Fibroblast of peridontal ligament (primary cell): ENCODE results near the gene MLC1.

Source experiments
- DNase-seq: peaks from one replicate; pipeline ENCODE4 v3.0.0-alpha.2; 2010; ENCODE audit errors: extremely low read depth

MLC1 gene

DNA sequence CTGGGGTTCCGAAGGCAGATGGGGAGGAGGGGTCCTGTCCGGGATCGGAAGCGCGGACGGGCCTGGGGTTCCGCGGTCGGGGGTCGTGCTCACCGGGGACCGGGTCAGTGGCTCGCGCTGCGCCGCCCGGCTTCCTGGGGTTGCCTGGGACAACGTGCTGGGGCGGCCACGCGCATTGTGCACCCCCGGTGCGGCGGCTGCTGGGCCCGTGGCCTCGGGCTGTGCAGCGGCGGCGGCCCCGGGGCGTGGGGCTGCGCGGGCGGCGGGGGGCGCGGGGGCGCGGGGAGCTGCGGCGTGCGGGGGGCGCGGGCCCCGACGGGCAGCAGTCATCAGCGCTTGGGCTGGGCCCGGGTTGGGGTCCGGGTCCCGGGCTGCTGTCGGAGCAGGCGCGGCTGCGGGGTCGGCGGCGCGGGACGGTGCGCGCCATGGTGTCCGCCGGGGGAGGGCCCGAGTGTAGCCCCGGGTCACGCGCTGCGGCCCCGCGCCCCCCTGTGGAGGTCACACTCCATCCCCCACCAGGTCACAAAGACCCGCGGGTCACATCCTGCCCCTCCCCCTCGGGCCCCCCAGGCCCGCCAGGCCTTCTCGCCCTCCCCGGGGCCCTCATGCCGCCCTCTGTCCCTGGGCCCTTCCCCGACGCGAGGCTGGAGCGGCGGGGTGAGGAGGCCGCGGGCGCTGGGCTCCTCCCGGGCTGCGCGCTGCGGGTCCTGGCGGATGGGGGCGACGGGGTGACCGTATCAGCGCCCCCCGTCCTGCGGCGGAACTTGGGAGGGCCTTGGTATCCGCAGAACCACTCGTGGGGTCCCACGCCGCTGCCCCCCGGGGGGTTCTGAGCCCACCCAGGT lies 26.9 kb downstream of the MLC1 start, which contains the start of gene TTLL8:
Gene TTLL8, minus strand, starts transcription at position 238 of the 845 bp plus-strand sequence.
- no peak for DNase-seq

- DNase-seq, result no peak
Measured at GRCh38 chr22:50057278-50058060, 27.8 kb downstream of the MLC1 start.

- DNase-seq, result no peak
Measured at GRCh38 chr22:50056214-50056972, 28.8 kb downstream of the MLC1 start.

- DNase-seq, result no peak
Measured at GRCh38 chr22:50053861-50054260, 31.4 kb downstream of the MLC1 start.

- DNase-seq, result no peak
Measured at GRCh38 chr22:50051930-50052329, 33.3 kb downstream of the MLC1 start.

GRCh38 chr22:50049299-50050195 lies 35.7 kb downstream of the MLC1 start:
- DNase-seq, result no peak

DNA sequence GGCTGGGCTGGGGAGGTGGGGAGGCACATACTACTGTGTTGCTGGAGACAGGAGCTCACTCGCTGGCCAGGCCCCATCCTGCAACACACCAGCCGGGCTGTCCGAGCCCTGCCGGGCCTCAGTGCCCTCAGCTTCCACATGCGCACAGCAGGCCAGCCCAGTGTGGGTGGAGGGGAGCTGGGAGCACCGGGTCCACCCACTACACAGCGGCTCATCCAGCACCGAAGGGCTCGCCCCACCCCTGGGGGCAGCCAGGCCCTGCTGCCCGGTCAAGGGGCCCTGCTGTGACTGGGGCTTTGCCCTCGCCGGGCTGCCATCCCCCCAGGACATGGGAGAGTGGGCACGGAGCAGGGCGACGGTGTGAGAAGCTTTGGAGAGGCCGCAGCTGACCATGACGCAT lies 36.4 kb downstream of the MLC1 start:
- no peak for DNase-seq

GRCh38 chr22:50048061-50048765 lies 37.0 kb downstream of the MLC1 start:
- no peak for DNase-seq

- no peak for DNase-seq
Measured at GRCh38 chr22:50047346-50047745, 37.9 kb downstream of the MLC1 start.

DNA sequence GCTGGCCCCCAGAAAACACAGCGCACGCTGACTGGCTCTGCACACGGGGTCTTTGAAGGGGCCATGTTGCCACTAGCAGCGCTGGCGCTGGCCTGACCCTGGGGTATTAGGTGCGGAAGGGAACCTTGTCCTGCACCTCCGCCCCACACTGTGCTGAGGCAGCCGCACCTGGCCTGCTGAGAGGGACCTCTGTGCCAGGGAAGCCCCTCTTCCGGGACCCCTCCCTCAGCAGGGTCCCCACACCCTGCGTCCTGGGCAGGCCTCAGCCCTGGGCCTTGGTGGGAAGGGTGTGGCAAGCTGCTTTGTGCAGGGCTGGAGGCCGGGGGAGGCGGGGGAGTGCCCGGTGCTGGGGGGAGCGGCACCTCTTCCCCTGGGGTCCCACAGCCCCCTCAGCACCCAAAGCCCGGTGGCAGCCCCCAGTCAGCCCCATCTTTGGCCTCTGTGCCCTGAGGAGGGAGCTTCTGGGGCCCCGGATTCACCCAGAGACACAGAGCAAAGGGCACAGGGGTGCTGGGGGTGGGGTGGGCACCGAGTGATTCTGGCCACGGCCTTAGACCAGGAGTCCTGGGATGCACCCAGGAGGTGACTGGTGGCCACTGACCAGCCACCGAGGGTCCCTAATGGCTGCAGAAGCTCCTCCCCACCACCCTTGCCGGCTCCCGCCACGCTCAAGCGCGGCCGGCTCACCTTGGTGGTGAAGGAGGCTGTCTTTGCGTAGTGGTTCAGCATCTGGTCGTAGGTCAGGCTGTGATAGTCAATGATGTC lies 38.6 kb downstream of the MLC1 start:
- DNase-seq, result no peak

DNA sequence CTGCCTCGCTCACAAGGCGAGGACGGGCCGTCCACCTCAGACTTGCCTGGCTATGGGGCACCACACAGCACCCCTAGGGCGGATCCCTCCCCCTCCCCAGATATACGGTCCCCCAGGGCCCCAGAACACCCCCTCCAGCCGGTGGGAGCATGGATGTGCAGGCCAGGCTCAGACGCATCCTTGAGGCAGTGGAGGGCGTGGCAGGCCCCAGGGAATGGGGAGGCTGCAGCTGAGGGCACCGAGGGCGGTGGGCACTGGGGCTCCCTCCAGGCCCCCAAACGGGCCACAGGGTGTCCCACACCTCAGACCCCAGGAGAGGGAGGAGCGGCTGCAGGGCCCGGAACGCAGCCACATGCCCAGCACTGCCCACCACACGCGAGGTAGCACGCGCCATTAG lies 39.2 kb downstream of the MLC1 start:
- DNase-seq, result no peak

DNA sequence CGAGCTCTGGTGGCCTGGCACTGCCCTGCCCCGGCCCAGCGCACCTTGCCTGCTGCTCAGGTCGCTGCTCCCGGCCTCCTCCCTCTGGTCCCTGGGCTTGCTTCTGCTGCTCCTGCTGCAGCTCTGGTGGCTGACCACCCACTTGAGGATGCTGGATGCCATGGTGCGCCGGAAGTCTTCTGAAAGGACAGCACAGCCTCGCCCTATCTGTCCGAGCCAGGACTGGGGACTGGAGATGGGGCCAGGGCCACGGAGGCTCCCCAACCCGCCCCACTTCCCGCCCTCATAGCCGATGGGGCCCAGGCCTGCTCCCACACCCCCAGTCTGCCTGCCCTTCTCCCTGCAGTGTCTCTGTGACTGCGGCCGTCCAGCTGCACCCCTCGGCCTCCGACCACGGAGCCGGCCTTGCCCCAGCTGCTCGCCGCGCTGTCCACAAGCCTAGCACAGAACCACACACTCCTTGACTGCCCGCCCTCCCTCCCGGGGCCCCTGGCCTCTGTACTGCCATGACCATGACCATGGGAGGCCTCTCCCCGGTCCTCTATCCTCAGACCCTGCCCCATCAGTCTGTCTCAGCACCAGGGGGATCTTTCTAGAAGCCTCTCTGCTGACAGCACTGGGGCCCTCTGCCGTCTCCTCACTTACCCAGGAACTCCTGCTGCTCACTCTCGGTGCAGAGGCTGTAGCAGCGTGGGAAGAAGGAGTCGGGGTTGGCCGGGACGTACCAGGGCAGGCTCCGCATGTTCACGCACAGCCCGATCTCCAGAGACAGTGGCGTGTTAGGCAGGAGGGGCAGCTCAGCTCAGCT lies 39.8 kb downstream of the MLC1 start:
- DNase-seq, result no peak

DNA sequence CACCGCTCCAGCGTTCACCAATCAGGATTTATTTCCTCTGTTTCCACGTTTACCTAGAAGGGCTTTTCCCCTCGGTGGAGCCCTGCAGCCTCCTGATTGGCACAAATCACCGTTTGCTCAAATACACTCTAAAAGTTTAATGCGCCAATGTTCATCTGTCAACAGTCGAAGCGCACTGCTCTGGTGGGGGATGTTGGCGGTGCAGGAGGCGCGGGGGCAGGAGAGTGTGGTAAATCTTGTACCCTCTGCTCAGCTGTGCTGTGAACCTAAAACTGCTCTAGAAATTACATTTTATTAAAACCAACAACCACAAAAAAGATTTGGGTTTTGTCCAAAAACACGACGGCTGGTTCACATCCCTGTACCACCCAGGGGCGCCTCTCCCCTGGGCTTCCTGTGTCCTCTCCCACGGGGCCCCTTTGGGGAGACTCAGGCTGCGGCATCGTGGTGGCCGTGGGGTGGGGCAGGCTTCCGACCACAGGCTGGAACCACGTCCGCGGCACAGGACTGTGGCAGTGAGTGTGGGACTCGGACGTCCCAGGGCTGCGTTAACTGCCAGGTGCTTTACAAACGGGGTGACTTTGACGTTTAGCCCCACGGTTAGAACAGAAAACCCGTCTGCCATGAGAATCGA lies 40.6 kb downstream of the MLC1 start:
- DNase-seq, result no peak

DNA sequence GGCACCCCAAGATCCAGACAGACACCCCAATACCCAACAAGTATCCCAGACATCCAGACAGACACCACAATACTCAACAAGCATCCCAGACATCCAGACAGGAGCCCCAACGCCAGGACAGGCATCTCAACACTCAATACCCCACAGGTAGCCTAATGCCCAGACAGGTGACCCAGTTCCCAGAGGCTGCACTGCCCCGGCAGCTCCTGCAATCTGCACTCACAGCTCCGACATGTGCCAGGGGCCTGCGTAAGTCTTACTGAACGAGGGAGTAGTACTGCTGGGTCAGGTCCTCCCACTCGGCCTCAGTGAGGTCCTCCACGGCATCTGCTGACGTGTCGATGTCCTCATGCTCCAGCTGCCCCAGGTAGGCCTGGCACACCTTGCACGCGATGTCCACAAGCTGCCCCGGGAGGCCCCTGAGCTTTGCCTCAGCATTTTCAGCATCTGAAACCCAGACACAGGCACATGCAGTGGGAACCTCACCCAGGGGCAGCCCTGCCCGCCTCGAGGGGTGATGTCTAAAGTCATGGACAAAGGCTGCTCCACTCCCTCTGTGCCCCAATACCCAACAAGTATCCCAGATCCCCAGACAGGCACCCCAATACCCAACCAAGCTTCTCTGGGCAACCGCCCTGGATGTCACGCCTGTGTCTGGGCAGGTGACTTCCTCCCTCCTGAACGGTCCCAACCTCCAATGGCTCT lies 43.7 kb downstream of the MLC1 start:
- no peak for DNase-seq

DNA sequence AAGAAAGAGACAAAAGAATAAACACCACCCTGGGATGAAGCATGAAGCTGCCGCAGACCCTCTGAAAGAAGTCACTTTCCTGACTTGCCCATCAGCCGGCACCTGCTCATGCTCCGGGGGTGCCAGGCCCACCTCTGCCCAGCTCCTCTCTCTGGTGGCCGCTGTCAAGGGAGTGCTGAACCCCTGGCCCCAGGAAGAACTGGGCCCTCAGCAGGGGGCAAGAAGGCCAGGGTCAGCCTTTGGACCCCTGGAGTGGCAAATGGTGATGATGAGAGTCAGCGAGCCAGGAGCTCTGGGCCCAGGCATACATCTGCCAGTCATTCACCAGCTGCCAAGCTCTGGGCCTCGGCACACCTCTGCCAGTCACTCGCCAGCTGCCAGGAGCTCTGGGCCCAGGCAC lies 44.5 kb downstream of the MLC1 start:
- no peak for DNase-seq

- no peak for DNase-seq
Measured at GRCh38 chr22:50039669-50040443, 45.4 kb downstream of the MLC1 start.
